GM12872 (cell line): ENCODE measurements around the gene RBM25.

ENCODE experiments used
- TF ChIP-seq, protein P1 (sequence below): IDR thresholded peaks from 3 replicates; pipeline ENCODE4 v1.5.1; 2011; ENCODE audit warnings: low read depth, mild to moderate bottlenecking, low read length, moderate library complexity; ENCODE audit not compliant: insufficient read depth

RBM25 gene

DNA sequence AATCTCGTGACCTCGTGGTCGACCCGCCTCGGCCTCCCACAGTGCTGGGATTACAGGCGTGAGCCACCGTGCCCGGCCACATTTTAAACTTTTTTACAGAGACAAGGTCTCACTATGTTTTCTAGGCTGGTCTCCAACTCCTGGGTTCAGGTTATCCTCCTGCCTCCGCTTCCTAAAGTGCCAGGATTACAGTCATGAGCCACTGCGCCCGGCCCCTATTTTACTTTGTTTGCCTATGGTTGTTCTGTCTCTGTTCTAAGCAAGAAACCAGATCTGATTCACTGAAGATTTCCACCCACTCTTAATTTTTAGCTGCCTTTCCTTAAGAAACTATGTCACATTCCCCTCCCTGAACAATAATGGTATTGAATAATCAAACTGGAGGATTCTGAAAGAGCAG lies 39.1 kb downstream of the RBM25 start:
- TF ChIP-seq, protein P1, sequence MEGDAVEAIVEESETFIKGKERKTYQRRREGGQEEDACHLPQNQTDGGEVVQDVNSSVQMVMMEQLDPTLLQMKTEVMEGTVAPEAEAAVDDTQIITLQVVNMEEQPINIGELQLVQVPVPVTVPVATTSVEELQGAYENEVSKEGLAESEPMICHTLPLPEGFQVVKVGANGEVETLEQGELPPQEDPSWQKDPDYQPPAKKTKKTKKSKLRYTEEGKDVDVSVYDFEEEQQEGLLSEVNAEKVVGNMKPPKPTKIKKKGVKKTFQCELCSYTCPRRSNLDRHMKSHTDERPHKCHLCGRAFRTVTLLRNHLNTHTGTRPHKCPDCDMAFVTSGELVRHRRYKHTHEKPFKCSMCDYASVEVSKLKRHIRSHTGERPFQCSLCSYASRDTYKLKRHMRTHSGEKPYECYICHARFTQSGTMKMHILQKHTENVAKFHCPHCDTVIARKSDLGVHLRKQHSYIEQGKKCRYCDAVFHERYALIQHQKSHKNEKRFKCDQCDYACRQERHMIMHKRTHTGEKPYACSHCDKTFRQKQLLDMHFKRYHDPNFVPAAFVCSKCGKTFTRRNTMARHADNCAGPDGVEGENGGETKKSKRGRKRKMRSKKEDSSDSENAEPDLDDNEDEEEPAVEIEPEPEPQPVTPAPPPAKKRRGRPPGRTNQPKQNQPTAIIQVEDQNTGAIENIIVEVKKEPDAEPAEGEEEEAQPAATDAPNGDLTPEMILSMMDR = no peak

DNA sequence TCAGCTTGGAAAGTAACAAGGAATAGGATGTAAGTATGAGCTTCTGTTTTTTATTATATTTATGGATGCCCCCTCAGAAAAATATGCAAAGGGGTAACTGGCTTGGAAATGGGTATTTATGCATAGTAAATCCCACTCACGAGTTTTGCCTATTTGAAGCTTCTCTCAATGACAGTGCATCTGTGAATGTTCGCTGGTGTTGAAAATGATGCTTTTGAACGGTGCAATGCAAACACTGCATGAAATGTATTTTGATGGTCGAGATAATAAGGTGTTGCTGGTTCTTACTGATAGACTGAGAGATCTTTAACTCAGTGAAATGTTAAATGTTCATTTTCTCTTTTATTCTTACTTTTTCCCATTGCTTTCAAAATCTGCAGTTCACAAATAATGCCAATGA lies 42.0 kb downstream of the RBM25 start:
- TF ChIP-seq, protein P1 = no peak

DNA sequence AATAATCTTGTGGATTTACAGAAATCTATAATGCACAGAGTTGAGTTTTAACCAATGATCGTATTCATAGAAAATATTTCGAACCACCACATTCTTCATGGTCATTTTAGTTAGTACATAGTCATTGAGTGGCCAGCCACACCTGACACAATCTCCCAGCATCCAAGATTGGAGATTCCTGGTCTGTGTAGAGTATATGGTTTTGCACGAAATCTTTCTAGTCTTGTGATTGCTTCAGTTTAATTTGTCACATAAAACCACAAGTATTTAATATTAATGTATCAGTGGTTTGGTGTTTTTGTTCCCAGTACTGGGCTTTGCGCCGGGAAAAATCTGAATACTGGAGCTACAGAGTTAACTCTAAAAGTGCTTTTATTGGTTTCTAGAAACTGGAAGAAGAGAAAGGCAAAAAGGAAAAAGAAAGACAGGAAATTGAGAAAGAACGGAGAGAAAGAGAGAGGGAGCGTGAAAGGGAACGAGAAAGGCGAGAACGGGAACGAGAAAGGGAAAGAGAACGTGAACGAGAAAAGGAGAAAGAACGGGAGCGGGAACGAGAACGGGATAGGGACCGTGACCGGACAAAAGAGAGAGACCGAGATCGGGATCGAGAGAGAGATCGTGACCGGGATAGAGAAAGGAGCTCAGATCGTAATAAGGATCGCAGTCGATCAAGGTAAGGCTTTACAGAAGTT lies 44.6 kb downstream of the RBM25 start:
- TF ChIP-seq, protein P1 = no peak

DNA sequence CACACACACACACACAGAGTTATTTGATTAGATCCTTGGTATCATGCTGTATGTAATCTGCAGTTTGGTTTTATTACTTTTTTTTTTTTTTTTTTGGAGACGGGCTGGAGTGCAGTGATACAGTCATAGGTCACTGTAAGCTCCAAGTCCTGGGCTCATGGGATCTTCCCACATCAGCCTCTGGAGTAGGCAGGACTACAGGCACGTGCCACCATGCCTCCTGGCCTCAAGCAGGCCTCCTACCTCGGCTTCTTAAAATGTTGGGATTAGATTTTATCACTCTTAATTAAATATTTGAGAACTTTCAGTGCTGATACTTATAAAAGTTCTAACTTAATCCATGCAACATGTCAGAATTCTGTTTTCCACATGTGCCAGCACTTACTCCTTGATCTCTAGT lies 46.7 kb downstream of the RBM25 start:
- TF ChIP-seq, protein P1 = no peak

DNA sequence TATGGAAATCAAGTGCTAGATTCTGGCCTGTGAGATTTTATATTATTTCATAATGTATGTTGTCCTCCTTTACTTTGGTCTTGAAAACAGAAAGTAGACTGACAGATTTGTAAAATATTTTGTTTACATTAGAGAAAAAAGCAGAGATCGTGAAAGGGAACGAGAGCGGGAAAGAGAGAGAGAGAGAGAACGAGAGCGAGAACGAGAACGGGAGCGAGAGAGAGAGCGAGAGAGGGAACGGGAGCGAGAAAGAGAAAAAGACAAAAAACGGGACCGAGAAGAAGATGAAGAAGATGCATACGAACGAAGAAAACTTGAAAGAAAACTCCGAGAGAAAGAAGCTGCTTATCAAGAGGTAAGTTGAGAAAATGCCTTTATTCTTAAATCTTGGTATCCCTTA lies 47.4 kb downstream of the RBM25 start:
- TF ChIP-seq, protein P1 = no peak

DNA sequence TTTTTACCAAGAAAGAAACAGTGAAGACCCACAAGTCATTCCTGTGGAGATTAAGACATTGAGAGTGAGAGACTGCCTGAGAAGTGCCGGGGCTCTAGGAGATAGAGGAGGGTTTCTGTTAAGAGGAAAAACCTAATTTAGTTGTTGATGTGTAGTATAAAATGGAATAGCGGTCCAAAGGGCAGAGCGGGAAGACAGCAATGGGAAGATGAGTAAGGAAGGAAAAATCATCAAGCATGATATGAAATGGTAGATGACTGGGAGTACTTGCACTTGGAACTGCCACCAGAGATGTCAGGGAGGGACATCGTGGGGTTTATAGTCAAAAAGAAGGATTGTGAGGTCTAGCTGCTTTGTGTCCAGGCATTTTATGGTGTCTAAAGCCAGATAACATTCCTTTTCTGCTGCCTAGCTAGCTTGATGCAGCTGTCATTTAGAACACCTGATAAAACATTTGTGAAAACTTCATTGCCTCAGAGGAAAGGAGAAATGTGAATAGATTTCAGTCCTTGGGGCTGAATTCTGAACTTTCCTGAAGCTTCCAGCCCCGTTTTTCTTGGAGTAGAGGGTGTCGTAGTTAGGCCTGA lies 57.8 kb downstream of the RBM25 start:
- TF ChIP-seq, protein P1 = no peak

DNA sequence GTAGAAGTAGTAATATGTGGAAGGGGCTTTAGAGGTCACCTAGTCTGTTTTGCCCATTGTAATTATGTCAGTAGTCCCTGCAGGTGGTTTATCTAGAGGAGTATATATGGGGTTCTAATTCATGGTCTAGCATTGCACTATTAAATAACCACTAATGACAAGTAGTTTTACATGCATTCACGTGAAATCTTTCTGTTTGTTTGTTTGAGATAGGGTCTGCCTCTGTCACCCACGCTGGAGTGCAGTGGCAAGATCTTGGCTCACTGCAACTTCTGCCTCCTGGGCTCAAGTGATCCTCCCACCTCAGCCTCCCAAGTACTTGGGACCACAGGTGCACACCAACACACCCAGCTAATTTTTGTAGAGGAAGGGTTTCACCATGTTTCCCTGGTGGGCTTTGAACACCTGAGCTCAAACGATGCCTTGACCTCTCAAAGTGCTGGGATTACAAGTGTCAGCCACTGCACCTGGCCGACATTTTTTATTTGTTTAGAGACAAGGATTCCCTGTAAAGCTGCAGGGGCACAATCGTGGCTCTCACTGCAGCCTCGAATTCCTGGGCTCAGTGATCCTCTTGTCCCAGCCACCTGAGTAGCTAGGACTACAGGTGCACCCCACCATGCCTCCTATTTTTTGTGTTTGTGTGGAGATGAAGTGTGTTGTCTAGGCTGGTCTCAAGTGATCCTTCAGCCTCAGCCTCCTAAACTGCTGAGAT lies 66.0 kb downstream of the RBM25 start:
- TF ChIP-seq, protein P1 = no peak
